ENCODE results near the gene FGF18. TPM values are rescaled to one million over a fixed set of nuclear protein-coding genes. Genes with fewer than 3 reads are reported as not detected.

Gene FGF18
- polyA plus RNA-seq, 1 donor from 2014 or later: 1.2 TPM

DNA sequence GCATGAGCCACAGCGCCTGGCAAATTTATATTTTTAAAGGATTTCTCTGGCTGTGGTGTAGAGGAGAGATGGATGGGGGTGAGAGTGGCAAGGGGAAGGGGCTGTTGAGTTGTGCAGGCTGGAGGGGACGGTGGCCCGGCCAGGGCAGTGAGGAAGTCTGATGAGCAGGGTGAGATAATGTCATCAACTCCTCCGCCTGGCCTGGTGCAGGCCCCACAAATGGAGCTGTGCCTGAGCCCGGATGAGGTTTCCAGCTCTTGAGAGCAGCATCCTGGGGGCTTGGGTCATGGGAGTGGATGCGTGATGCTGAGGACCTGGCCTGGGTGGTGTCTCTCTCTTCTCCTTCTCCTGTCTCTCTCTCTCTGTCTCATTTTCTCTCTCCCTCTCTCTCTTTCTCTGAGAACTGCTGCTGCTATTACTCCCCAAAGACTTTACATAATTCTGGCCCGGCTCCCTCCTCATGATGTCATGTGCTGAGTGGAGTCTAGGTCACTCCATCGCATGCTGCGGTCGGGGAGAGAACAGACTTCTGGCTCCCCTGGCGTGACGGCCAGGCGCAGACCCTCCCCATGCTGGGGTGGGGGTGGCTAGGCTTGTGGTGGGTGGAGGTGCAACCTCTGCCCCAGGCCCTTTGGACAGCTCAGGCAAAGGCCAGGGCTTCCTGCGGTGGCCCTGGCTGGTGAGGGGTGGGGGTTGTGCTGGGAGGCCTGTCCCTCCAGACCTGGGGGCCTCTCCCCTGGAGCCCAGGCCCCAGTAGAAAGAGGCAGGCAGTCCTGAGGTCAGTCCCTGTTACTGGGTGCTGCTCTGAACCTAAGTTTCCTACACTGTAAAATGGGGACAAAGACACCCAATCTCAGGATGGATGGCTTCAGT lies 26.4 kb downstream of the FGF18 start:
- no peaks in the 10 kb centered on the region for H3F3A ChIP-seq (ENCODE audit: insufficient read depth, low read length, poor library complexity, severe bottlenecking)
- TF ChIP-seq EP300 (conservative IDR thresholded peaks at IDR 0.05; ENCODE audit: poor library complexity, severe bottlenecking) (no peak), EZH2 (IDR thresholded peaks at IDR 0.05; ENCODE audit: borderline replicate concordance, insufficient read depth, low read length, poor library complexity, severe bottlenecking) (no peak), TAF1 (IDR thresholded peaks at IDR 0.05; ENCODE audit: low read depth) (no peak), REST (IDR thresholded peaks at IDR 0.05; ENCODE audit: borderline replicate concordance) (no peak), POLR2AphosphoS5 (IDR thresholded peaks at IDR 0.05) (no peak), CTCF (IDR thresholded peaks at IDR 0.05; ENCODE audit: poor library complexity, severe bottlenecking) (no peak), MXI1 (conservative IDR thresholded peaks at IDR 0.05; ENCODE audit: poor library complexity, severe bottlenecking) (no peak), SMC3 (conservative IDR thresholded peaks at IDR 0.05; ENCODE audit: poor library complexity) (no peak), RAD21 (conservative IDR thresholded peaks at IDR 0.05) (no peak)
- no peak overlapping the region for H3K9ac ChIP-seq (ENCODE audit: low read length)
- no peak overlapping the region for H3K4me2 ChIP-seq (ENCODE audit: low read length)
- no peaks in the 10 kb centered on the region for H3K9me2 ChIP-seq (ENCODE audit: insufficient read depth, low read length)
- peaks cover 4% of the 10 kb centered on the region for H3K27me3 ChIP-seq (ENCODE audit: insufficient read depth, low read depth, low read length)
- no peaks in the 10 kb centered on the region for H3K9me3 ChIP-seq (ENCODE audit: low read length)
- no peak overlapping the region for H2AFZ ChIP-seq (ENCODE audit: low read depth, low read length)
- H3K79me2 ChIP-seq (replicated peaks; ENCODE audit: insufficient read depth, low read length): no peaks in the 10 kb centered on the region
- no peak overlapping the region for H3K4me3 ChIP-seq (ENCODE audit: low read length)
- no peaks in the 10 kb centered on the region for H3K36me3 ChIP-seq (ENCODE audit: insufficient read depth, low read length)
- H3K27ac ChIP-seq (ENCODE audit: low read length): no peak overlapping the region
- no peaks in the 10 kb centered on the region for H4K20me1 ChIP-seq (ENCODE audit: insufficient read depth)

DNA sequence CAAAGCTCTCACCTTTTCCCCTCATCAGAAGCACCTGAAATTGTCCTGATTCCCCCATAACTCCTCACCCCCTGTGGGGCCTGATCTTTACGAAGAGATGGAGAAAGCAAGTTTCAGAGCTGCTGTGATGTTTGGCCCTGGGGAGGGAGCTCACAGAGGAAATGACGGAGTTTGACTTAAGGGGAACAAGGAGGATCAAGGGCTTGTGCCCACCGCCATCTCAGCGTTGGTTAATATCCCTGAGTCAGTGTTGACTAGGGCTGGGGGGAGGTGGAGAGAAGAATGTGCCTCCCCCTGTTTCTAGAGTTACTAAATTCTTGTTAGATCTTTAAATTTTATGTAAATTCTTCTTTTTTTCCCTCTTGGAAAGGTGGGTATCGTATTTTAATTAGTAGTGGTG lies 27.8 kb downstream of the FGF18 start:
- TF ChIP-seq SMC3 (conservative IDR thresholded peaks at IDR 0.05; ENCODE audit: poor library complexity) (no peak), EZH2 (IDR thresholded peaks at IDR 0.05; ENCODE audit: borderline replicate concordance, insufficient read depth, low read length, poor library complexity, severe bottlenecking) (no peak), RAD21 (conservative IDR thresholded peaks at IDR 0.05) (no peak)
- H3K9me3 ChIP-seq (ENCODE audit: low read length): no peaks in the 10 kb centered on the region
- no peaks in the 10 kb centered on the region for H3K9me2 ChIP-seq (ENCODE audit: insufficient read depth, low read length)
- no peaks in the 10 kb centered on the region for H3K79me2 ChIP-seq (replicated peaks; ENCODE audit: insufficient read depth, low read length)
- no peak overlapping the region for H2AFZ ChIP-seq (ENCODE audit: low read depth, low read length)
- peaks cover 4% of the 10 kb centered on the region for H3K27me3 ChIP-seq (ENCODE audit: insufficient read depth, low read depth, low read length)
- H3K27ac ChIP-seq (ENCODE audit: low read length): no peak overlapping the region
- H3F3A ChIP-seq (ENCODE audit: insufficient read depth, low read length, poor library complexity, severe bottlenecking): no peaks in the 10 kb centered on the region
- no peaks in the 10 kb centered on the region for H3K36me3 ChIP-seq (ENCODE audit: insufficient read depth, low read length)
- no peak overlapping the region for H3K4me2 ChIP-seq (ENCODE audit: low read length)
- no peak overlapping the region for H3K4me3 ChIP-seq (ENCODE audit: low read length)
- H3K9ac ChIP-seq (ENCODE audit: low read length): no peak overlapping the region
- H4K20me1 ChIP-seq (ENCODE audit: insufficient read depth): no peaks in the 10 kb centered on the region

Measured in neural cell (in vitro differentiated cells).